Smooth muscle cell (in vitro differentiated cells): ENCODE results near the gene ITGA11. TPM values are rescaled to one million over a fixed set of nuclear protein-coding genes. Genes with fewer than 3 reads are reported as not detected.
A peak's percentile ranks its signal among the peaks of the same experiment; 100 is the strongest.

ENCODE experiments used
- DNase-seq: peaks from one replicate; lab custom pipeline; 2025; ENCODE audit not compliant: unreplicated experiment; lab: John Stamatoyannopoulos, UW
- H2AFZ ChIP-seq: fragments of 200-600 bp; sonication (generic); 2 replicates; pipeline ENCODE4 v1.6.0; 2016; ENCODE audit warnings: antibody characterized with exemption, low read depth, mild to moderate bottlenecking
- H3F3A ChIP-seq: fragments of 200-600 bp; sonication (generic); 2 replicates; pipeline ENCODE4 v1.6.0; 2017; ENCODE audit warnings: antibody characterized with exemption, low read depth
- H3K27ac ChIP-seq: fragments of 200-600 bp; sonication (generic); 2 replicates; pipeline ENCODE4 v1.5.1; 2016; ENCODE audit warnings: low read depth, mild to moderate bottlenecking
- H3K27me3 ChIP-seq: fragments of 200-600 bp; sonication (generic); 2 replicates; pipeline ENCODE4 v1.6.1; 2016; ENCODE audit warnings: low read depth, mild to moderate bottlenecking
- H3K36me3 ChIP-seq: fragments of 200-600 bp; sonication (generic); 2 replicates; pipeline ENCODE4 v1.5.1; 2016; ENCODE audit warnings: low read depth
- H3K4me1 ChIP-seq: fragments of 200-600 bp; sonication (generic); 2 replicates; pipeline ENCODE4 v1.5.1; 2016; ENCODE audit warnings: low read depth
- H3K4me2 ChIP-seq: fragments of 200-600 bp; sonication (generic); 2 replicates; pipeline ENCODE4 v1.6.0; 2016; ENCODE audit warnings: mild to moderate bottlenecking
- H3K4me3 ChIP-seq: fragments of 200-600 bp; sonication (generic); 2 replicates; pipeline ENCODE4 v1.5.1; 2016; ENCODE audit warnings: mild to moderate bottlenecking
- H3K79me2 ChIP-seq: fragments of 200-600 bp; sonication (generic); 2 replicates; pipeline ENCODE4 v1.6.0; 2016; ENCODE audit warnings: low read depth, mild to moderate bottlenecking
- H3K9ac ChIP-seq: fragments of 200-600 bp; sonication (generic); 2 replicates; pipeline ENCODE4 v1.6.0; 2016; ENCODE audit warnings: low read depth
- H3K9me3 ChIP-seq: fragments of 200-600 bp; sonication (generic); replicated peaks from 2 replicates; pipeline ENCODE4 v1.5.1; 2016; ENCODE audit warnings: low read depth
- H4K20me1 ChIP-seq: fragments of 200-600 bp; sonication (generic); 2 replicates; pipeline ENCODE4 v1.6.0; 2016; ENCODE audit warnings: low read depth
- CTCF ChIP-seq: fragments of 200-600 bp; sonication (generic); IDR thresholded peaks from 2 replicates; pipeline ENCODE4 v1.5.1; 2017; ENCODE audit warnings: borderline replicate concordance, mild to moderate bottlenecking, antibody characterized with exemption; ENCODE audit not compliant: insufficient read depth, poor library complexity, severe bottlenecking
- WGBS: methylation state at CpG from one replicate; pipeline ENCODE4 v1.1.7; 2016; ENCODE audit warnings: low lambda C conversion rate; 5-methylcytosine and 5-hydroxymethylcytosine counted together
- polyA plus RNA-seq: library from polyadenylated mRNA; unstranded; fragments of >200 nt; fragmentation: Nextera tagmentation; extraction: Ambion mirVana; gene quantifications from 2 replicates; pipeline ENCODE4 v1.2.1, GENCODE V29; 2016
- total RNA-seq: library from RNA; depleted of rRNA; stranded (reverse); fragments of >200 nt; gene quantifications from 2 replicates; pipeline ENCODE4 v1.2.3, GENCODE V29; 2014

ITGA11 gene
- total and polyA plus RNA-seq, 2 experiments from 2014 or later: 87.8 to 133 TPM

DNA sequence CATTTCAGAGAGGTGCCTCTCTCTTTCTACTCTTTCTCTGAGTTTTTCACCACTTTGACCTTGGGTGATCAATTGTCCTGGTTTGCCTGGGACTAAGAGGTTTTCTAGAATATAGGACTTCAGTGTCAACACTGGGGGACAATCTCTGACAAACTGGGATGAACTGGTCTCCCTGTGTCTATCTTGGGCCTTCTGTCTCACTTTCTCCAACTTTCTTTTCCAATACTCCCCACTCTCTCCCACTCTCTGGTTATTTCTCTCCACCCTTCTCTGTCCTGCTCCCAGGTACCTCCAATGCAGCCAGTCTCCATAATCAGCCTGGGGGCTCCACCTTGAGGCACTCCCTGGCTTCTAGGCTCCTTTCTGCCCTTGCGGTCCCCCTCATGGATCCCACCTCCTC is 4.7 kb upstream of the ITGA11 start:
- H3K4me2 ChIP-seq: peak overlapping the region; percentile 62
- no peak overlapping the region for H3K9ac ChIP-seq
- H3F3A ChIP-seq: peaks cover 8% of the 10 kb centered on the region
- peaks cover 10% of the 10 kb centered on the region for H3K4me1 ChIP-seq
- no peak for TF ChIP-seq CTCF
- peaks cover 2% of the 10 kb centered on the region for H3K79me2 ChIP-seq
- peak overlapping the region; percentile 34 for H3K27ac ChIP-seq
- H3K4me3 ChIP-seq: no peak overlapping the region
- H3K9me3 ChIP-seq: no peaks in the 10 kb centered on the region
- WGBS: 74% methylated on average over 1 of the region's 1 CpG
- peaks cover 8% of the 10 kb centered on the region for H3K27me3 ChIP-seq
- H3K36me3 ChIP-seq: no peaks in the 10 kb centered on the region
- H2AFZ ChIP-seq: no peak overlapping the region
- DNase-seq: no peak
- no peaks in the 10 kb centered on the region for H4K20me1 ChIP-seq

DNA sequence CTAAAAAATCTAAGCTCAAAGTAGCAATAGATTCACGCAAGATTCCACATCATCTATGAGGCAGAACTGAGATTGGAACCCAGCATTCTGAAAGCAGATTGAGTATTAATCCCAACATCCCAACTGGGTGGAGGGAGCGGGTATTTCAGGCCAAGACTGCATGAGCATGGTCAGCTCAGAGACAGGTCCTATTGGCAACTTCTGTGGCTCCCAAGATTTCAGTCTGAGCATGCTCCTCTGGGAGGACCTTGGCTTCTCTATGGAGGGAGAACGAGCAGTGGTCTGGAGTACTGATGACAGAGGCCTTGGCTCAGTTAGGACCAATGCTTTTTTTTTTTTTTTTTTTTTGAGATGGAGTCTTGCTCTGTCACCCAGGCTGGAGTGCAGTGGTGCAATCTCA is 4.0 kb upstream of the ITGA11 start:
- peaks cover 9% of the 10 kb centered on the region for H3K79me2 ChIP-seq
- 97% methylated on average over 3 of the region's 3 CpGs for WGBS
- no peak overlapping the region for H3K27ac ChIP-seq
- no peaks in the 10 kb centered on the region for H3K9me3 ChIP-seq
- H4K20me1 ChIP-seq: no peaks in the 10 kb centered on the region
- H2AFZ ChIP-seq: no peak overlapping the region
- no peak overlapping the region for H3K9ac ChIP-seq
- peaks cover 7% of the 10 kb centered on the region for H3K4me1 ChIP-seq
- peaks cover 5% of the 10 kb centered on the region for H3F3A ChIP-seq
- H3K4me2 ChIP-seq: no peak overlapping the region
- no peak for DNase-seq
- H3K27me3 ChIP-seq: peaks cover 8% of the 10 kb centered on the region
- no peaks in the 10 kb centered on the region for H3K36me3 ChIP-seq
- no peak overlapping the region for H3K4me3 ChIP-seq
- TF ChIP-seq CTCF: no peak

DNA sequence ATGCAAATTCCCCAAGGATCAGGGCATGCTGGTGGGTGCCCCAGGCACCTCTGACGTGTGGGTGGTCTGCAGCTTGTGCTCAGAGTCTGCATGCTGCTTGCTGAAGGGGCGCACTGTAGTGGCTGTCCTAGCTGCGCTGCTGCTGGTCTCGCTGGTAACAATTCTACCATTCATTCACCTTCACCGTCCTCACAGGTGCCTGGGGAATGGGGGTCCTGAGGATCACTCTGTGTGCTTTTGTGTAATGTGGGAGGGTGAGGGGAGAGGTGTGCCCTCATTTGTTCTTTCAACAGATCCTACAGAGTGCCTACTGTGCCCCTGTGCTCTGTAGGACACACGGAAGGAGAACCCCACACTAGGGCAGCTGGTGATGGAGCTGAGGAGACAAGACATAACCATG is 2.1 kb upstream of the ITGA11 start:
- peaks cover 6% of the 10 kb centered on the region for H4K20me1 ChIP-seq
- 78% methylated on average over 6 of the region's 6 CpGs for WGBS
- H3K36me3 ChIP-seq: no peaks in the 10 kb centered on the region

More for the DNA sequence above, 2.1 kb upstream of the ITGA11 start:
- Histone ChIP-seq H3K9ac (no peak overlapping the region), H3F3A (peaks cover 13% of the 10 kb centered on the region), H3K79me2 (peaks cover 28% of the 10 kb centered on the region), H3K9me3 (no peaks in the 10 kb centered on the region), H2AFZ (no peak overlapping the region), H3K4me2 (no peak overlapping the region), H3K27ac (no peak overlapping the region), H3K4me1 (peaks cover 16% of the 10 kb centered on the region), H3K4me3 (no peak overlapping the region), H3K27me3 (peaks cover 8% of the 10 kb centered on the region)
- no peak for TF ChIP-seq CTCF
- no peak for DNase-seq
